ENCODE data around the gene C4orf36.

C4orf36 gene

DNA sequence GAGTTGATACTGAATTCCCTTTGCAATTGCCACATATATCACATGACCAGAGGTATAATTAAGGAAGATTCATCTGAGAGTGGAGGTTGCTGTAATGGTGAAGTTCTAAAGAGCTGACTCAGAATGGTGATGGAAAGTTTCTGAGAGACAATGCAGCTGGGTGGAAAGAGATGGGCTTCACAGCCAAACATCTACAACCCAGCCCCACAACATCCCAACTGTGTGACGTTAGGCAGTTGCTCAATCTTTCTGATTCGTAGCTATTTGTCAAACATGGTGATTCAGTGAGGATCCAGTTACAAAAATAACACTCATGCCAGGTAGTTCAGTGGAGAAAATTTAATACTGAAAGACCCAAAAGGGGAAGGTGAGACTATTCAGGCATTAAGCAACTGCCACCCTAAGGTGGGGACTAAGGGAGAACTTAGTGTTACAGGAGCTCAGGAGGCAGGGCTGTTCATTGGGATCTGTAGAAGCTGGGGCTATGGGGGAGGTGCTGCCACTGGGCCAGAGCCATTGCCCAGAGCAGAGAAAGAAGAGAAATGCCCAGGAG, 35.7 kb upstream of the C4orf36 start:
- WGBS: 0% methylated on average over 1 of the region's 2 CpGs
- Histone ChIP-seq H3K4me2 (ENCODE audit: low read length, poor library complexity, severe bottlenecking) (peak overlapping the region; percentile 42), H3K14ac (ENCODE audit: low read length in 2 of 2) (no peak overlapping the region), H2AFZ (ENCODE audit: low read depth, low read length) (no peak overlapping the region), H3K9me3 (ENCODE audit: control insufficient read depth, low read length) (no peaks in the 10 kb centered on the region), H3K4me1 (ENCODE audit: control insufficient read depth, insufficient read depth, low read depth, low read length) (peaks cover 5% of the 10 kb centered on the region), H3K23ac (ENCODE audit: low read length in 2 of 2) (no peak overlapping the region), H3K4ac (ENCODE audit: low read depth in 1 of 2, low read length in 2 of 2) (no peak overlapping the region), H3K4me3 (ENCODE audit: insufficient read depth in 1 of 2, low read depth in 1 of 2, low read length in 2 of 2) (no peak overlapping the region), H3K79me1 (replicated peaks; ENCODE audit: low read length, poor library complexity, severe bottlenecking) (no peaks in the 10 kb centered on the region), H3K9ac (ENCODE audit: low read length) (peak overlapping the region; percentile 53), H2BK120ac (ENCODE audit: low read depth, low read length) (no peak overlapping the region), H4K91ac (ENCODE audit: low read length) (no peak overlapping the region), H2BK5ac (ENCODE audit: low read depth, low read length, poor library complexity, severe bottlenecking) (peak overlapping the region; percentile 24), H2BK12ac (ENCODE audit: low read length in 2 of 2) (peak overlapping the region; percentile 77 to 86), H2AK5ac (ENCODE audit: low read length, severe bottlenecking) (peak overlapping the region; percentile 86), H4K8ac (ENCODE audit: low read length) (no peak overlapping the region), H3K27ac (ENCODE audit: low read length, poor library complexity, severe bottlenecking) (peak overlapping the region; percentile 44), H3K27me3 (ENCODE audit: control insufficient read depth in 1 of 2, insufficient read depth in 1 of 2, low read length in 2 of 2) (no peaks in the 10 kb centered on the region), H3K18ac (ENCODE audit: low read depth in 1 of 2, low read length in 2 of 2) (peak overlapping the region; percentile 72 to 75), H3K36me3 (ENCODE audit: control insufficient read depth in 1 of 2, insufficient read depth in 2 of 2, low read depth in 1 of 2, low read length in 2 of 2) (peaks cover 0 to 25% of the 10 kb centered on the region in 2 experiments), H2BK15ac (ENCODE audit: low read depth, poor library complexity, severe bottlenecking) (peak overlapping the region; percentile 90)
- peak; percentile 98 for DNase-seq

DNA sequence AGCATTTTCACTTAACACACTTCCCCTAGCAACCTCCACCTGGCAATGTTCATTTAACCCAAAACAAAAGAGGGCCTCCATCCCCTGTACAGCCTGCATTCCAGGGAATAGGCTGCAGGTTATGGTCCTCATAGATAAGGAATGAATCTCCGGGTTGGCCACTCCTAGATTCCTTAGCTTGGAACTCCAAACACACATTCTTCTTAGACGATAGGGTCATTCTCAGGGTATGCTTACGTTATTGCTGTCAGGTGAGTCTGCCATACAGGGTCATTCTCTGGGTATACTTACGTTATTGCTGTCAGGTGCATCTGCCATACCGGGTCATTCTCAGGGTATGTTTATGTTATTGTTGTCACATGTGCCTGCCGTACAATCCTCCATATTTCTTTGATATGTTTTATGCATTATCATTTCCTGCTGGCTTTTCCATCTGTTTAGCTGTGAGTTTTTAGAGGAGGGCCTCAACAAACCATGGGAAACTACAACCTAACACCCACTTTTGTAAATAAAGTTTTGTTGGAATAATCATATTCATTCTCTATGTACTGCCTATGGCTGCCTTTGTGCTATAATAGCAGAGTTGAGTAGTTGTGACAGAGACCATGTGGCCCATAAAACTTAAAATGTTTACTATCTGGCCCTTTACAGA, 34.3 kb upstream of the C4orf36 start:
- H3K4ac ChIP-seq (ENCODE audit: low read depth in 1 of 2, low read length in 2 of 2): peak overlapping the region in 1 of 2 experiments; percentile 62

DNA sequence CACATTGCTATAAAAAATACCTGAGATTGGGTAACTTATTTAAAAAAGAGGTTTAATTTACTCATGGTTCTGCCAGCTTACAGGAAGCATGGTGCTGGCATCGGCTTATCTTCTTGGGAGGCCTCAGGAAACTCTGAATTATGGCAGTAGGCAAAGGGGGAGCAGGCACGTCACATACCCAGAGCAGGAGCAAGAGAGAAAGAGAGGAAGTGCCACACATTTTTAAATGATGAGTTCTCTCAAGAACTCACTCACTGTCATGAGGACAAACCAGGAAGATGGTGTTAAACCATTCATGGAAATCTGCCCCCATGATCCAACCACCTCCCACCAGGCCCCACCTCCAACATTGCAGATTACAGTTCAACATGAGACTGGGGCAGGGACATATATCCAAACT, 32.6 kb upstream of the C4orf36 start:
- Histone ChIP-seq H3K4me3 (ENCODE audit: insufficient read depth in 1 of 2, low read depth in 1 of 2, low read length in 2 of 2) (no peak overlapping the region), H2BK15ac (ENCODE audit: low read depth, poor library complexity, severe bottlenecking) (no peak overlapping the region), H4K8ac (ENCODE audit: low read length) (no peak overlapping the region), H3K79me1 (replicated peaks; ENCODE audit: low read length, poor library complexity, severe bottlenecking) (peaks cover 2% of the 10 kb centered on the region), H3K4ac (ENCODE audit: low read depth in 1 of 2, low read length in 2 of 2) (no peak overlapping the region), H3K27me3 (ENCODE audit: control insufficient read depth in 1 of 2, insufficient read depth in 1 of 2, low read length in 2 of 2) (no peaks in the 10 kb centered on the region), H4K91ac (ENCODE audit: low read length) (no peak overlapping the region), H3K23ac (ENCODE audit: low read length in 2 of 2) (no peak overlapping the region), H3K9ac (ENCODE audit: low read length) (peak overlapping the region; percentile 21), H3K4me2 (ENCODE audit: low read length, poor library complexity, severe bottlenecking) (no peak overlapping the region), H2AK5ac (ENCODE audit: low read length, severe bottlenecking) (no peak overlapping the region), H3K36me3 (ENCODE audit: control insufficient read depth in 1 of 2, insufficient read depth in 2 of 2, low read depth in 1 of 2, low read length in 2 of 2) (peaks cover 0 to 8% of the 10 kb centered on the region in 2 experiments), H2BK5ac (ENCODE audit: low read depth, low read length, poor library complexity, severe bottlenecking) (no peak overlapping the region), H2AFZ (ENCODE audit: low read depth, low read length) (no peak overlapping the region), H3K18ac (ENCODE audit: low read depth in 1 of 2, low read length in 2 of 2) (no peak overlapping the region), H3K4me1 (ENCODE audit: control insufficient read depth, insufficient read depth, low read depth, low read length) (peaks cover 5% of the 10 kb centered on the region), H3K9me3 (ENCODE audit: control insufficient read depth, low read length) (no peaks in the 10 kb centered on the region), H2BK120ac (ENCODE audit: low read depth, low read length) (no peak overlapping the region), H3K14ac (ENCODE audit: low read length in 2 of 2) (no peak overlapping the region), H3K27ac (ENCODE audit: low read length, poor library complexity, severe bottlenecking) (peak overlapping the region; percentile 33), H2BK12ac (ENCODE audit: low read length in 2 of 2) (no peak overlapping the region)
- DNase-seq: peak; percentile 79
- WGBS: 0% methylated on average over 2 of the region's 2 CpGs

More for the DNA sequence above, 34.3 kb upstream of the C4orf36 start:
- no peak overlapping the region for H4K91ac ChIP-seq (ENCODE audit: low read length)
- H2AK5ac ChIP-seq (ENCODE audit: low read length, severe bottlenecking): peak overlapping the region; percentile 13
- peak overlapping the region in 1 of 2 experiments; percentile 65 for H3K18ac ChIP-seq (ENCODE audit: low read depth in 1 of 2, low read length in 2 of 2)
- 58% methylated on average over 4 of the region's 6 CpGs for WGBS
- no peaks in the 10 kb centered on the region for H3K27me3 ChIP-seq (ENCODE audit: control insufficient read depth in 1 of 2, insufficient read depth in 1 of 2, low read length in 2 of 2)
- H3K4me1 ChIP-seq (ENCODE audit: control insufficient read depth, insufficient read depth, low read depth, low read length): peaks cover 5% of the 10 kb centered on the region
- DNase-seq: no peak
- H3K27ac ChIP-seq (ENCODE audit: low read length, poor library complexity, severe bottlenecking): no peak overlapping the region
- H2BK12ac ChIP-seq (ENCODE audit: low read length in 2 of 2): peak overlapping the region in 1 of 2 experiments; percentile 31
- no peak overlapping the region for H2AFZ ChIP-seq (ENCODE audit: low read depth, low read length)
- no peak overlapping the region for H3K4me3 ChIP-seq (ENCODE audit: insufficient read depth in 1 of 2, low read depth in 1 of 2, low read length in 2 of 2)
- H3K9ac ChIP-seq (ENCODE audit: low read length): peak overlapping the region; percentile 53
- H2BK15ac ChIP-seq (ENCODE audit: low read depth, poor library complexity, severe bottlenecking): no peak overlapping the region
- H2BK120ac ChIP-seq (ENCODE audit: low read depth, low read length): no peak overlapping the region
- H3K36me3 ChIP-seq (ENCODE audit: control insufficient read depth in 1 of 2, insufficient read depth in 2 of 2, low read depth in 1 of 2, low read length in 2 of 2): peaks cover 0 to 25% of the 10 kb centered on the region in 2 experiments
- no peak overlapping the region for H4K8ac ChIP-seq (ENCODE audit: low read length)
- H3K9me3 ChIP-seq (ENCODE audit: control insufficient read depth, low read length): no peaks in the 10 kb centered on the region
- no peak overlapping the region for H3K4me2 ChIP-seq (ENCODE audit: low read length, poor library complexity, severe bottlenecking)
- no peak overlapping the region for H3K23ac ChIP-seq (ENCODE audit: low read length in 2 of 2)
- H3K79me1 ChIP-seq (replicated peaks; ENCODE audit: low read length, poor library complexity, severe bottlenecking): peaks cover 2% of the 10 kb centered on the region
- no peak overlapping the region for H3K14ac ChIP-seq (ENCODE audit: low read length in 2 of 2)
- H2BK5ac ChIP-seq (ENCODE audit: low read depth, low read length, poor library complexity, severe bottlenecking): no peak overlapping the region

DNA sequence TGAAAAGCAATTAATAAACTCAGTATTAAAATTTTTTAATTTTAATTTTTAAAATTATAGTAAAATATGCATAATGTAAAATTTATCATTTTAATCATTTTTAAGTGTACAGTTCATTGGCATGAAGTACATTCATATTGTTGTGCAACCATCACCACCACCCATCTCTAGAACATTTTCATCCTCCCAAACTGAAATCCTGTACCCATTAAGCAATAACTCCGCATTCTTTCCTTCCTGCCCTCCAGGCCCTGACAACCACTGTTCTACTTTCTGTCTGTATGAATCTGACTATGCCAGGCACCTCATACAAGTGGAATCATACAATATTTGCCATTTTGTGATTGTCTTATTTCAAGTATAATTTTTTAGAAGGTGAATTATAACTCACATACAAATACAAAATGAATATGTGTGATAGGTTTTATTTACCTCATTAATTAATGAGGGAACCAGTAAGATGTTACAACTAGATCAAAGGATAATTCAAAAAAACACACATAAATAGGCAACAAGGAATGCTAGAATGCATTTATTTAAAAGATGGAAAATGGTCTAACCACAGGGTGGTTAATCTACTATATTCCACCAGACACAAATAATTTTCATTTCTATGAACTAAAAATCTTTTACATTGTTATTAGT, 29.5 kb upstream of the C4orf36 start:
- H3K27ac ChIP-seq (ENCODE audit: low read length, poor library complexity, severe bottlenecking): no peak overlapping the region
- no peak overlapping the region for H3K4me3 ChIP-seq (ENCODE audit: insufficient read depth in 1 of 2, low read depth in 1 of 2, low read length in 2 of 2)
- peaks cover 2% of the 10 kb centered on the region for H3K79me1 ChIP-seq (replicated peaks; ENCODE audit: low read length, poor library complexity, severe bottlenecking)
- H3K14ac ChIP-seq (ENCODE audit: low read length in 2 of 2): no peak overlapping the region
- peaks cover 5% of the 10 kb centered on the region for H3K4me1 ChIP-seq (ENCODE audit: control insufficient read depth, insufficient read depth, low read depth, low read length)
- no peak overlapping the region for H3K23ac ChIP-seq (ENCODE audit: low read length in 2 of 2)
- H3K27me3 ChIP-seq (ENCODE audit: control insufficient read depth in 1 of 2, insufficient read depth in 1 of 2, low read length in 2 of 2): no peaks in the 10 kb centered on the region
- H2BK120ac ChIP-seq (ENCODE audit: low read depth, low read length): no peak overlapping the region
- no peak overlapping the region for H2BK5ac ChIP-seq (ENCODE audit: low read depth, low read length, poor library complexity, severe bottlenecking)
- no peak overlapping the region for H4K8ac ChIP-seq (ENCODE audit: low read length)
- no peak overlapping the region for H2BK15ac ChIP-seq (ENCODE audit: low read depth, poor library complexity, severe bottlenecking)
- peaks cover 0 to 3% of the 10 kb centered on the region in 2 experiments for H3K36me3 ChIP-seq (ENCODE audit: control insufficient read depth in 1 of 2, insufficient read depth in 2 of 2, low read depth in 1 of 2, low read length in 2 of 2)
- DNase-seq: no peak
- no peak overlapping the region for H2BK12ac ChIP-seq (ENCODE audit: low read length in 2 of 2)
- no peak overlapping the region for H3K4ac ChIP-seq (ENCODE audit: low read depth in 1 of 2, low read length in 2 of 2)
- H3K9me3 ChIP-seq (ENCODE audit: control insufficient read depth, low read length): no peaks in the 10 kb centered on the region
- 100% methylated on average over 1 of the region's 1 CpG for WGBS
- H2AFZ ChIP-seq (ENCODE audit: low read depth, low read length): no peak overlapping the region
- no peak overlapping the region for H3K4me2 ChIP-seq (ENCODE audit: low read length, poor library complexity, severe bottlenecking)
- H4K91ac ChIP-seq (ENCODE audit: low read length): no peak overlapping the region
- no peak overlapping the region for H2AK5ac ChIP-seq (ENCODE audit: low read length, severe bottlenecking)
- H3K18ac ChIP-seq (ENCODE audit: low read depth in 1 of 2, low read length in 2 of 2): no peak overlapping the region
- peak overlapping the region; percentile 47 for H3K9ac ChIP-seq (ENCODE audit: low read length)

Measured in mesenchymal stem cell (in vitro differentiated cells and primary cell).